Neural cell (in vitro differentiated cells): ENCODE data around the gene CPE.

Experiments used
- CTCF ChIP-seq: fragments of 450-650 bp; IDR thresholded peaks from 2 replicates; pipeline ENCODE4 v1.5.1; 2014; ENCODE audit warnings: antibody characterized with exemption, mild to moderate bottlenecking, moderate library complexity; ENCODE audit not compliant: poor library complexity, severe bottlenecking
- EZH2 ChIP-seq: fragments of 200-600, 300-800 bp; shearing (Covaris generic), sonication (generic); IDR thresholded peaks from 2 replicates; pipeline ENCODE4 v1.6.1; 2014; ENCODE audit warnings: antibody characterized with exemption, low read length, borderline replicate concordance, mild to moderate bottlenecking; ENCODE audit not compliant: insufficient read depth, poor library complexity, severe bottlenecking
- MXI1 ChIP-seq: fragments of 450-650 bp; conservative IDR thresholded peaks from 2 replicates; pipeline ENCODE4 v1.6.1; 2014; ENCODE audit warnings: antibody characterized with exemption, mild to moderate bottlenecking; ENCODE audit not compliant: poor library complexity, severe bottlenecking
- POLR2AphosphoS5 ChIP-seq: IDR thresholded peaks from 2 replicates; pipeline ENCODE4 v1.6.1; 2012
- RAD21 ChIP-seq: fragments of 450-650 bp; conservative IDR thresholded peaks from 2 replicates; pipeline ENCODE4 v1.6.1; 2014; ENCODE audit warnings: antibody characterized with exemption, mild to moderate bottlenecking, moderate library complexity
- SMC3 ChIP-seq: fragments of 450-650 bp; conservative IDR thresholded peaks from 2 replicates; pipeline ENCODE4 v1.6.1; 2014; ENCODE audit warnings: antibody characterized with exemption, mild to moderate bottlenecking, moderate library complexity; ENCODE audit not compliant: poor library complexity
- TAF1 ChIP-seq: IDR thresholded peaks from 2 replicates; pipeline ENCODE4 v1.6.1; 2012; ENCODE audit warnings: low read depth
- TF ChIP-seq, protein P1 (sequence below): IDR thresholded peaks from 2 replicates; pipeline ENCODE4 v1.6.1; 2012; ENCODE audit warnings: borderline replicate concordance

DNA sequence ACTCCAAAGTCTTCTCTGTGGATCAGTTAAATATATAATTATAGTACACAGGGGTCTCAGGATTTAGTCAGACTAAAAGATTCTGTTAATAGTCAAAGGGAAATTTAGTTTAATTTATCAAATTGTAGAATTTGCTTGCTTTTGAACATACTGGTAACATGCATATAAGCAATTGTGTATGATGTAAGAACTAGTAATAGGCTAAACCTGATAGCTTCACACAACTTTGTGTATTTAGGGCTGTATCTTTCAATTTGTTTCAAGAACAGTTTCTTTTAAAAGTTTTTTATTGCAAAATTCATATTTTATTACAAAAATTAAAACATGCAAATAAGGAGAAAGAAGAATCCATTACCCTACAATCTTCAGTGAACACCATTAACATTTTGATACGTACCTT lies 99.5 kb downstream of the CPE start:
- TF ChIP-seq CTCF, result no peak
- TF ChIP-seq, protein P1, sequence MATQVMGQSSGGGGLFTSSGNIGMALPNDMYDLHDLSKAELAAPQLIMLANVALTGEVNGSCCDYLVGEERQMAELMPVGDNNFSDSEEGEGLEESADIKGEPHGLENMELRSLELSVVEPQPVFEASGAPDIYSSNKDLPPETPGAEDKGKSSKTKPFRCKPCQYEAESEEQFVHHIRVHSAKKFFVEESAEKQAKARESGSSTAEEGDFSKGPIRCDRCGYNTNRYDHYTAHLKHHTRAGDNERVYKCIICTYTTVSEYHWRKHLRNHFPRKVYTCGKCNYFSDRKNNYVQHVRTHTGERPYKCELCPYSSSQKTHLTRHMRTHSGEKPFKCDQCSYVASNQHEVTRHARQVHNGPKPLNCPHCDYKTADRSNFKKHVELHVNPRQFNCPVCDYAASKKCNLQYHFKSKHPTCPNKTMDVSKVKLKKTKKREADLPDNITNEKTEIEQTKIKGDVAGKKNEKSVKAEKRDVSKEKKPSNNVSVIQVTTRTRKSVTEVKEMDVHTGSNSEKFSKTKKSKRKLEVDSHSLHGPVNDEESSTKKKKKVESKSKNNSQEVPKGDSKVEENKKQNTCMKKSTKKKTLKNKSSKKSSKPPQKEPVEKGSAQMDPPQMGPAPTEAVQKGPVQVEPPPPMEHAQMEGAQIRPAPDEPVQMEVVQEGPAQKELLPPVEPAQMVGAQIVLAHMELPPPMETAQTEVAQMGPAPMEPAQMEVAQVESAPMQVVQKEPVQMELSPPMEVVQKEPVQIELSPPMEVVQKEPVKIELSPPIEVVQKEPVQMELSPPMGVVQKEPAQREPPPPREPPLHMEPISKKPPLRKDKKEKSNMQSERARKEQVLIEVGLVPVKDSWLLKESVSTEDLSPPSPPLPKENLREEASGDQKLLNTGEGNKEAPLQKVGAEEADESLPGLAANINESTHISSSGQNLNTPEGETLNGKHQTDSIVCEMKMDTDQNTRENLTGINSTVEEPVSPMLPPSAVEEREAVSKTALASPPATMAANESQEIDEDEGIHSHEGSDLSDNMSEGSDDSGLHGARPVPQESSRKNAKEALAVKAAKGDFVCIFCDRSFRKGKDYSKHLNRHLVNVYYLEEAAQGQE, result no peak
- no peak for TF ChIP-seq TAF1
- TF ChIP-seq POLR2AphosphoS5, result no peak
- no peak for TF ChIP-seq EZH2
- TF ChIP-seq RAD21, result no peak
- no peak for TF ChIP-seq SMC3
- TF ChIP-seq MXI1, result no peak
